AG20443 (cell line): Measurements from ENCODE around the gene G3BP1.
"Not testable (repeated sequence)": the region's sequence is repeated elsewhere in the genome, so short reads cannot be mapped to it uniquely, and the experiment has no call there.

Experiments
- DNase-seq: peaks from one replicate; pipeline ENCODE4 v3.0.0; 2012; ENCODE audit warnings: low spot score, mixed read lengths

G3BP1 gene

GRCh38 chr5:151771259-151772028 lies at the start of gene G3BP1:
Gene G3BP1 (plus strand): TSS chr5:151771954. CDS start chr5:151786621, 14,667 bp downstream.
- peak; percentile 97 for DNase-seq

GRCh38 chr5:151722546-151722945 lies 49.2 kb upstream of the G3BP1 start:
- DNase-seq = no peak

- no peak for DNase-seq
Measured at GRCh38 chr5:151724360-151724759, 47.4 kb upstream of the G3BP1 start.

- DNase-seq = not testable (repeated sequence)
Measured at GRCh38 chr5:151729597-151729996, 42.2 kb upstream of the G3BP1 start.

- DNase-seq = no peak
Measured at GRCh38 chr5:151730381-151730780, 41.4 kb upstream of the G3BP1 start.

- peak; percentile 53 for DNase-seq
Measured at GRCh38 chr5:151733358-151734063, 38.2 kb upstream of the G3BP1 start.

- no peak for DNase-seq
Measured at GRCh38 chr5:151734064-151734408, 37.7 kb upstream of the G3BP1 start.

GRCh38 chr5:151735646-151736045 lies 36.1 kb upstream of the G3BP1 start:
- no peak for DNase-seq

- no peak for DNase-seq
Measured at GRCh38 chr5:151737431-151737830, 34.3 kb upstream of the G3BP1 start.

GRCh38 chr5:151738125-151738848 lies 33.5 kb upstream of the G3BP1 start:
- DNase-seq = peak; percentile 34

GRCh38 chr5:151739395-151739794 lies 32.4 kb upstream of the G3BP1 start:
- DNase-seq = no peak

- peak; percentile 77 for DNase-seq
Measured at GRCh38 chr5:151739939-151740335, 31.8 kb upstream of the G3BP1 start.

GRCh38 chr5:151740336-151740942 lies 31.3 kb upstream of the G3BP1 start:
- DNase-seq = peak; percentile 83

GRCh38 chr5:151740958-151741373 lies 30.8 kb upstream of the G3BP1 start:
- DNase-seq = peak; percentile 43

GRCh38 chr5:151741678-151742423 lies 29.9 kb upstream of the G3BP1 start:
- DNase-seq = peak; percentile 28

GRCh38 chr5:151742870-151743294 lies 28.9 kb upstream of the G3BP1 start:
- DNase-seq = peak; percentile 59

- DNase-seq = no peak
Measured at GRCh38 chr5:151743530-151743929, 28.2 kb upstream of the G3BP1 start.

- DNase-seq = peak; percentile 74
Measured at GRCh38 chr5:151745071-151745705, 26.6 kb upstream of the G3BP1 start.

- no peak for DNase-seq
Measured at GRCh38 chr5:151750121-151750520, 21.6 kb upstream of the G3BP1 start.

- DNase-seq = peak; percentile 68
Measured at GRCh38 chr5:151751091-151751490, 20.7 kb upstream of the G3BP1 start.

- DNase-seq = no peak
Measured at GRCh38 chr5:151751593-151751992, 20.2 kb upstream of the G3BP1 start.
